ENCODE results near the gene PMVK. TPM values are rescaled to one million over a fixed set of nuclear protein-coding genes. Genes with fewer than 3 reads are reported as not detected.
A peak's percentile ranks its signal among the peaks of the same experiment; 100 is the strongest.

PMVK gene
- total RNA-seq, 1 donor from 2014 or later = 47.4 TPM

GRCh38 chr1:154951901-154952657, 15.6 kb upstream of the PMVK start:
- peaks cover 62% of the 10 kb centered on the region for H3K4me1 Mint-ChIP-seq
- intact Hi-C loops (cut with micrococcal nuclease) = no loop called here
- H3K27me3 Mint-ChIP-seq = no peaks in the 10 kb centered on the region
- peak; percentile 88 for DNase-seq
- H3K36me3 Mint-ChIP-seq (ENCODE audit: low read depth) = peaks cover 29% of the 10 kb centered on the region
- peak overlapping the region; percentile 96 for H3K27ac Mint-ChIP-seq
- peak overlapping the region; percentile 87 for H3K4me3 Mint-ChIP-seq
- no peaks in the 10 kb centered on the region for H3K9me3 Mint-ChIP-seq

GRCh38 chr1:154948079-154948478, 11.6 kb upstream of the PMVK start:
- Mint-ChIP-seq H3K4me3 (no peak overlapping the region), H3K9me3 (no peaks in the 10 kb centered on the region), H3K36me3 (ENCODE audit: low read depth) (peaks cover 34% of the 10 kb centered on the region), H3K27ac (no peak overlapping the region), H3K4me1 (peaks cover 43% of the 10 kb centered on the region), H3K27me3 (no peaks in the 10 kb centered on the region)
- intact Hi-C loops (cut with micrococcal nuclease) = no loop called here
- no peak for DNase-seq

- Mint-ChIP-seq H3K27me3 (no peaks in the 10 kb centered on the region), H3K4me1 (peaks cover 40% of the 10 kb centered on the region), H3K9me3 (no peaks in the 10 kb centered on the region), H3K4me3 (no peak overlapping the region), H3K36me3 (ENCODE audit: low read depth) (peaks cover 27% of the 10 kb centered on the region), H3K27ac (peak overlapping the region; percentile 60)
- intact Hi-C loops (cut with micrococcal nuclease) = no loop called here
- DNase-seq = no peak
These were observed 9.7 kb upstream of the PMVK start for GRCh38 chr1:154945962-154946850.

GRCh38 chr1:154945160-154945961, 8.8 kb upstream of the PMVK start:
- intact Hi-C loops (cut with micrococcal nuclease) = no loop called here
- H3K36me3 Mint-ChIP-seq (ENCODE audit: low read depth) = peaks cover 21% of the 10 kb centered on the region
- H3K27ac Mint-ChIP-seq = no peak overlapping the region
- no peaks in the 10 kb centered on the region for H3K27me3 Mint-ChIP-seq
- H3K4me3 Mint-ChIP-seq = no peak overlapping the region
- DNase-seq = no peak
- H3K9me3 Mint-ChIP-seq = no peaks in the 10 kb centered on the region
- peaks cover 42% of the 10 kb centered on the region for H3K4me1 Mint-ChIP-seq

DNA sequence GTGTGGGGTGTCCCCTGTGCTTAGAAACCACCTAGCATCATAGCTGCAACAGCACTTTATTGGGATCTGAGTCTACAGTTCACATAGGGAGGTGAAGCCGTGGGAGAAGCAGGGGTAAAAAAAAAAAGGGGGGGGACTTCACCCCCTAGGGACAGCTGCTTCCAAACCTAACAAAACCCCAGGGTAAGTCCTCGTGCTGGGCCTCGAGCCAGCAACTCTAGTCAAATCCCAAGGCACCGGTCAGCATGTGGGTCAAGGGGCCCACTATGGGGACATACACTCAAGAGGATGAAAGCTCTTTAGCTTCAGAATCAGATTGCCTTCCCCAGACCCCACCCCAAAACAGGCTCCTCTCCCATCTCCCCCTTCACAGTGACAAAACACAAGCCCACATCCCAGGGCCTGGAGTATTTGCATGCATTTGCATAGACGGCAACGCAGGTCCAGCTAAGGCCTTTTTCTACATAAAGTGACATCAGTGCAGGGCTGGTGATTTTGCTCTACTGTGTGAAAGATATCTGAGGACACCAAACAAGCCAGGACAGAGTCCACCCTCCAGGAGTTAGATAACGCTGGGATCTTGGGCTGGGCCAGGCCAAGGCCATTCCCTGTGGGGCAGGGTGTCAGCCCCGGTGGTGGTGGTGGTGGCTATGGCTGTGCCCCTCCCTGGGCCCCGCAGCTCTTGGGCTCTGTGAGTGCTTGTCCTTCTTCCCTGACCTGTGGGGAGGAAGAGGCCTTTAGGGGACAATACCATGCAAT, 8.1 kb upstream of the PMVK start:
- Mint-ChIP-seq H3K4me3 (no peak overlapping the region), H3K9me3 (no peaks in the 10 kb centered on the region), H3K27me3 (no peaks in the 10 kb centered on the region), H3K36me3 (ENCODE audit: low read depth) (peaks cover 20% of the 10 kb centered on the region), H3K27ac (peak overlapping the region; percentile 93), H3K4me1 (peaks cover 45% of the 10 kb centered on the region)
- no peak for DNase-seq
- intact Hi-C loops (cut with micrococcal nuclease) = no loop called here

DNA sequence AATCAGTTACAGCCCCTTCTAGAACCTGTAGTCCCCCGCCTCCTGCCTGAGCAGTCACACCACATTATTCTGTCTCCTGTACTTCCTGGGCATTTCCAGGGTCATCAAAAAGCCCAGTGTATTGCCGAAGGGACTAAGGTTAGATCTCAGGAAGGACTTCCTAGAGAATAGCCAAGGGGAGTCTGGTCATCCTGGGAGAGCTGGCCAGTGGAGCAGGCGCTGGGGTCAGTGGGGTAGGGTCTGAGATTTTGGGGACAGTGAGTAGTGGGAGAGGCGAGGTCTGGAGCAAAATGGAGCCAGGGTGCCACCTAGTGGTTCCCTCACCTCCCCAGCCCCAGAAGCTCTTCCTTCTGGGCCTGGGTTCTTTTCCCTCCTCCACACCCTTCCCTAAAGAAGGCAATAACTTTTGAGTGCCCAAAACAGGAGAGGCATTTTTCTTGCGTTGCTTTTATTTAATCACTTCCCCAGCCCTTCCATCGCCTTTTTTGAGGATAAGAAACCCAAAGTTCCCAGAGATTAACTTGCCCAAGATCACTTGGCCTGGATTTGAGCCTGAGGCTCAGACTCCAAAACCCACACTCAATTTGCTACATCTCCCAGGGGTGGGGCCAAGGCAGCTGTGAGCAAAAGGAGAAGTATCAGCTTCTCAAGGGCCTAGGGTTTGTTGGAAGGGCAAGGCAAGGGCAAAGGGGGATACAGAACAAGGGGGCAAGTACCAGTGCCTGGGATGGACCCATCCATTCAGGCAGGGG, 7.3 kb upstream of the PMVK start:
- H3K36me3 Mint-ChIP-seq (ENCODE audit: low read depth) = peaks cover 18% of the 10 kb centered on the region
- H3K27me3 Mint-ChIP-seq = no peaks in the 10 kb centered on the region
- peaks cover 50% of the 10 kb centered on the region for H3K4me1 Mint-ChIP-seq
- intact Hi-C loops (cut with micrococcal nuclease) = no loop called here
- peak overlapping the region; percentile 93 for H3K27ac Mint-ChIP-seq
- no peaks in the 10 kb centered on the region for H3K9me3 Mint-ChIP-seq
- peak overlapping the region; percentile 18 for H3K4me3 Mint-ChIP-seq
- peak; percentile 83 for DNase-seq

DNA sequence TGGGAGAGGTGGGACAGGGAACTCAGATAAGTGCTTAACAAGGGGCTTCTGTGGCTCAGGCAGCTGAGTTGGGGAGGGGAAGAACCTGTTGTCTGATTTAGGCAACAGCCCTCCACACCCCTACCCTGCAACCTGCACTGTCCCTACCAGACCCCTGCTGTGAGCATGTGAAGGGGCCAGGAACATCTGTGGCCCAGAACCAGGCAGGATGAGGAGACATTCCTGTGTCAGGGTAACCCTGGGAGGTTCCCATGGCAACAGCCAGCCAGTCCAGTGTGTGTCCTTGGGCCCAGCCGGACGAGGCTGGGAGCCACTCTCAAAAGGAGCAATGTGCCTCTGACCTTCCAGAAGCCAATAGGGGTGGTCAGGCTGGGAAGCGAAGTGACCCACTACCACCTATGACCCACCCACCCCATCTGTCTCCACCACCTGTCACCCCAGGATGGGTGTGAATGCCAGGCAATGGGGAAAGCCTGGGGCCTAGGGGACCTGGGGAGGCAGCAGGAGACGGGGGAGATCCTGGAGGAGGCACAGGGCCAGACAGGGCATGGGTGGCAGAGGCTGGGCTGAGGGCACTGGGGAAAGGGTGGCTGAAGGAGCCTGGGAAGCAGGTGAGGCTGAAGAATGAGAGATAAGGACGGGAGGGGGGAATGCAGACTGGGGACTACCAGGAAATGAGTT, 5.0 kb upstream of the PMVK start:
- Mint-ChIP-seq H3K4me1 (peaks cover 59% of the 10 kb centered on the region), H3K9me3 (no peaks in the 10 kb centered on the region), H3K27me3 (no peaks in the 10 kb centered on the region), H3K36me3 (ENCODE audit: low read depth) (peaks cover 8% of the 10 kb centered on the region), H3K27ac (peak overlapping the region; percentile 93), H3K4me3 (peak overlapping the region; percentile 38)
- DNase-seq = no peak
- intact Hi-C loops (cut with micrococcal nuclease) = no loop called here

GRCh38 chr1:154940651-154941194, 4.2 kb upstream of the PMVK start:
- peaks cover 58% of the 10 kb centered on the region for H3K4me1 Mint-ChIP-seq
- H3K9me3 Mint-ChIP-seq = no peaks in the 10 kb centered on the region
- no peaks in the 10 kb centered on the region for H3K27me3 Mint-ChIP-seq
- intact Hi-C loops (cut with micrococcal nuclease) = no loop called here
- DNase-seq = no peak
- peaks cover 7% of the 10 kb centered on the region for H3K36me3 Mint-ChIP-seq (ENCODE audit: low read depth)
- peak overlapping the region; percentile 7 for H3K4me3 Mint-ChIP-seq
- peak overlapping the region; percentile 93 for H3K27ac Mint-ChIP-seq

GRCh38 chr1:154940213-154940560, 3.7 kb upstream of the PMVK start:
- Mint-ChIP-seq H3K36me3 (ENCODE audit: low read depth) (peaks cover 4% of the 10 kb centered on the region), H3K4me3 (no peak overlapping the region), H3K4me1 (peaks cover 60% of the 10 kb centered on the region), H3K27me3 (no peaks in the 10 kb centered on the region), H3K9me3 (no peaks in the 10 kb centered on the region), H3K27ac (no peak overlapping the region)
- DNase-seq = no peak
- intact Hi-C loops (cut with micrococcal nuclease) = no loop called here

GRCh38 chr1:154938604-154939399, 2.3 kb upstream of the PMVK start:
- Mint-ChIP-seq H3K4me1 (peaks cover 62% of the 10 kb centered on the region), H3K27ac (peak overlapping the region; percentile 91), H3K9me3 (no peaks in the 10 kb centered on the region), H3K4me3 (peak overlapping the region; percentile 91), H3K27me3 (no peaks in the 10 kb centered on the region), H3K36me3 (ENCODE audit: low read depth) (peaks cover 2% of the 10 kb centered on the region)
- DNase-seq = no peak
- intact Hi-C loops (cut with micrococcal nuclease) = no loop called here

DNA sequence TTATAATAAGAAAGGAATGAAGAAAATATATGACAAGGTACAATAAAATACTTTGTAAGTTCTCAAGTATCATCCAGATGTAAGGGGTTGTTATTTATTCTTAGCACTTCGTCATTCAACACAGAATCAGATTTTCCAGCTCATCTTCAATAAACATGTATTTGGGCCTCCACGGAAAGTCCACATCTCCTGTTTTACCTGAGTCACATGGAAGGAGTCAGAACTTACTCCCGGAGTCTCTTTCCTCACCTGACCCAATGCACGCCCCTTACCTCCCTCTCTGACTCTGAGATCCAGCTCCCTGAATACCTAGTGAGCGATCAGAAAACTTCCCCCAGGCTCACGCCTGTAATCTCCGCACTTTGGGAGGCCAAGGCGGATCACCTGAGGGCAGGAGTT, 1.5 kb upstream of the PMVK start:
- peaks cover 4% of the 10 kb centered on the region for H3K36me3 Mint-ChIP-seq (ENCODE audit: low read depth)
- H3K9me3 Mint-ChIP-seq = no peaks in the 10 kb centered on the region
- intact Hi-C loops (cut with micrococcal nuclease) = loop anchor here (1.0 to 2.0 kb wide), 7 partner anchors 17 to 379 kb away; partner anchors contain the start of genes CKS1B and PYGO2
- no peak for DNase-seq
- peak overlapping the region; percentile 91 for H3K4me3 Mint-ChIP-seq
- peaks cover 57% of the 10 kb centered on the region for H3K4me1 Mint-ChIP-seq
- peak overlapping the region; percentile 91 for H3K27ac Mint-ChIP-seq
- no peaks in the 10 kb centered on the region for H3K27me3 Mint-ChIP-seq

Data from activated CD4-positive, alpha-beta T cell treated with anti-CD3 and anti-CD28 coated beads, Interleukin-2, amount 10 ng/mL, durations not matched to agents 24 days and 14 days (primary cell).